GM12874 (cell line): ENCODE data around the gene ANKAR.
A peak's percentile ranks its signal among the peaks of the same experiment; 100 is the strongest.

Source experiments
- CTCF ChIP-seq: IDR thresholded peaks from 2 replicates; pipeline ENCODE4 v1.5.1; 2011; ENCODE audit warnings: low read depth, mild to moderate bottlenecking, control low read depth, low read length, moderate library complexity; ENCODE audit not compliant: insufficient read depth

Gene ANKAR

GRCh38 chr2:189633392-189633811, 41.1 kb upstream of the ANKAR start:
- peak; percentile 36; the same call in 1 of the 2 replicates for TF ChIP-seq CTCF

- no peak for TF ChIP-seq CTCF
These were observed 39.1 kb upstream of the ANKAR start for GRCh38 chr2:189635353-189635752.

- no peak for TF ChIP-seq CTCF
These were observed 36.0 kb upstream of the ANKAR start for GRCh38 chr2:189638301-189639006.

DNA sequence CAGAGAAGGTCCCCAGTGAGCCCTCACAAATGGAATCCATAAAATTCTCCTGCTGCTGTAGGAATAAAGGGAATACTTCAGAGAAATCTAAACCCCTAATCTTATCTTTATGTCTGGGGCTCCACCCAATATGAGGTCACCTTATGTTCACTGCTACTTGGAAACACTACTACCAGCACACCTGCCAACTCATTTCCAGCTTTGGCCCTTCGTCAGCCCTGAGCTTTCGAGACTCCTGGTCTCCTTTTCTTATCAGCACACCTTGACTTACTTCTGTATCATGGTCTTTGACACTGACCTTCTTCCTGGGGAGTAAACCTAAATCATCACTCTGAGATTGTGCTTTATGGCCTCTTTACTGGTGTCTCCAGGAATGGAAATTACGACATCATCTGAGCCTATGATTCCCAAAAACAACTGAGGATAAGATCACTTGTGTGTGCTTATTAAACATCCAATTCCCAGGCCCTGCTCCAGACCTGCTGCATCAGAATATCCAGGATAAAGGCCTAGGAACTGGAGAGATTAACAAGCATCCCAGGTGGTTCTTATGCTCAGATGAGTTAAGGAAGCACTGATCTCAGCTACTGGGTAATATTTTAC, 35.4 kb upstream of the ANKAR start:
- no peak for TF ChIP-seq CTCF

DNA sequence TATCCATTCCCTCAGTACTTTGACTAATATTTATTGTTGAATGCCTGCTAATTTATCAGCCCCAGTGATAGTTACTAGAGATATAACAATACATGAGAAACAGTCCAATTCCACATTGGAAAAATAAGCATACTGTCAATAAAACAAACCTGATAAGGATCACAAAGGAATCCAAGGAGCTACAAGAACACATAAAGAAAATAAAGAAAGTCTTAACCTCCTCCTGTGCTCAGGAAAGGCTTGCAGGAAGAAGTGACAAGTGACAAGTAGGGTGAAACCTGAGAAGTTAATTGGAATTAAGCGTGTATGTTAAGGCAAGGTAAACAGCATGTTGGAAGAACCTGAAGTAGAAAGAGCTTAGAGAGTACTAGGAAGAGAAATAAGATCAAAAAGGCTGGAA, 33.5 kb upstream of the ANKAR start:
- TF ChIP-seq CTCF, result no peak

- TF ChIP-seq CTCF, result no peak
These were observed 32.9 kb upstream of the ANKAR start for GRCh38 chr2:189641590-189641989.

- TF ChIP-seq CTCF, result no peak
These were observed 27.9 kb upstream of the ANKAR start for GRCh38 chr2:189646521-189646920.
